Spleen (tissue), 11 donors: ENCODE measurements around the gene AAK1. TPM values are rescaled to one million over a fixed set of nuclear protein-coding genes. Genes with fewer than 3 reads are reported as not detected.
A peak's percentile ranks its signal among the peaks of the same experiment; 100 is the strongest.

Source experiments
- DNase-seq: peaks from one replicate; pipeline ENCODE4 v3.0.0-alpha.2; 2020
- H3K27ac ChIP-seq, 8 donors: fragments of 200-600 bp; sonication (generic) in 7 of 8; 1 replicate in 4 of 8; 2 replicates in 4 of 8; pipeline versions ENCODE4 v1.5.0 to v1.8.0; 2016 to 2021; ENCODE audit warnings: inconsistent platforms in 4 of 8, mild to moderate bottlenecking in 4 of 8, moderate library complexity in 1 of 8
- H3K27me3 ChIP-seq, 7 donors: fragments of 200-600 bp; sonication (generic) in 6 of 7; replicated peaks in 1 of 7; 1 replicate in 4 of 7; 2 replicates in 3 of 7; pipeline versions ENCODE4 v1.5.0 to v1.8.0; 2016 to 2021; ENCODE audit warnings: inconsistent platforms in 3 of 7, mild to moderate bottlenecking in 1 of 7
- H3K36me3 ChIP-seq, 6 donors: fragments of 200-600 bp; sonication (generic) in 5 of 6; 1 replicate in 4 of 6; 2 replicates in 2 of 6; pipeline versions ENCODE4 v1.5.0 to v1.8.0; 2016 to 2021; ENCODE audit warnings: inconsistent platforms in 2 of 6
- H3K4me1 ChIP-seq, 6 donors: fragments of 200-600 bp; sonication (generic) in 5 of 6; 1 replicate in 3 of 6; 2 replicates in 3 of 6; pipeline versions ENCODE4 v1.5.0 to v1.8.0; 2016 to 2021; ENCODE audit warnings: inconsistent platforms in 3 of 6
- H3K4me3 ChIP-seq, 8 donors: fragments of 200-600 bp; sonication (generic) in 7 of 8; 1 replicate in 4 of 8; 2 replicates in 4 of 8; pipeline versions ENCODE4 v1.5.0 to v1.8.0; 2016 to 2021; ENCODE audit warnings: inconsistent platforms in 4 of 8, mild to moderate bottlenecking in 4 of 8, moderate library complexity in 2 of 8
- H3K9me3 ChIP-seq, 8 donors: fragments of 200-600 bp; sonication (generic) in 7 of 8; 1 replicate in 4 of 8; 2 replicates in 4 of 8; pipeline versions ENCODE4 v1.5.0 to v1.8.0; 2016 to 2021; ENCODE audit warnings: inconsistent platforms in 4 of 8
- CTCF ChIP-seq, 11 experiments: fragments of 200-600 bp in 7 of 11; fragments of 450-650 bp in 4 of 11; sonication (generic) in 4 of 11; IDR thresholded peaks in 8 of 11; conservative IDR thresholded peaks in 3 of 11; 1 replicate in 7 of 11; 2 replicates in 4 of 11; pipeline versions ENCODE4 v1.4.0 to v1.8.0; 2016 to 2021; ENCODE audit warnings: antibody characterized with exemption in 11 of 11, inconsistent platforms in 4 of 11, mild to moderate bottlenecking in 1 of 11
- POLR2A ChIP-seq, 3 donors: fragments of 450-650 bp; IDR thresholded peaks; one replicate each; pipeline ENCODE4 v1.5.1; 2017; ENCODE audit warnings: antibody characterized with exemption in 3 of 3, mild to moderate bottlenecking in 1 of 3
- POLR2AphosphoS5 ChIP-seq, 3 donors: sonication (generic); formaldehyde crosslinking; IDR thresholded peaks; one replicate each; pipeline ENCODE4 v1.5.1; 2017; ENCODE audit warnings: antibody characterized with exemption in 3 of 3
- WGBS, 5 donors: extraction: QIAGEN DNeasy Blood & Tissue Kit in 3 of 5; methylation state at CpG; one replicate each; pipeline versions ENCODE4 v1.1.5 to v1.1.7; 2013 to 2018; 5-methylcytosine and 5-hydroxymethylcytosine counted together
- intact Hi-C: fragments of 100-400 bp; cut with DNase I; formaldehyde crosslinking; loops from one replicate; pipeline ENCODE4 v1.15.0; 2023; ENCODE audit warnings: low total_unique reads
- polyA plus RNA-seq, 3 donors: library from polyadenylated mRNA; stranded (reverse); fragments of 200-250 nt; gene quantifications; one replicate each; pipeline ENCODE4 v1.2.1, GENCODE V29; 2013
- total RNA-seq, 7 donors: library from RNA; depleted of rRNA in 3 of 7; stranded (reverse); fragments of >200 nt in 3 of 7; fragmentation: NEBNext Ultra II Directional in 4 of 7; extraction: Animal tissue kit (Norgen Biotek cat#: 25700) in 4 of 7; gene quantifications; one replicate each; pipeline versions ENCODE4 v1.1.0 to v1.2.1, GENCODE V29; 2016 to 2021
- donor health status: healthy with polysubstance abuse.
- donor health status: DM: no; HTN: no; CAD: no; lungs with moderate emphysema.
- donor health status: DM: no; HTN: no; CAD: no.
- donor health status: Bipolar disorder and iron deficiency.
- donor health status: healthy.
- donor health status: DM: no; HTN: no; CAD: no.
- donor health status: DM: yes; HTN: yes; CAD: no.

Gene AAK1
- total and polyA plus RNA-seq, 10 donors, result 8.3 to 95.1 (median 69.1) TPM

GRCh38 chr2:69689466-69689865 is 45.9 kb upstream of the AAK1 start:
- Histone ChIP-seq H3K27me3 (peaks cover 0 to 5% (median 0%) of the 10 kb centered on the region in 7 donors), H3K4me1 (peaks cover 0 to 59% (median 27%) of the 10 kb centered on the region in 6 donors), H3K36me3 (no peaks in the 10 kb centered on the region), H3K4me3 (no peak overlapping the region), H3K9me3 (no peaks in the 10 kb centered on the region), H3K27ac (peak overlapping the region in 4 of 8 donors; percentile 11 to 47 (median 32))
- no peak for DNase-seq
- intact Hi-C loops, result no loop called here
- 16 to 24% (median 22%) methylated on average over 3 of the region's 3 CpGs for WGBS, 5 donors
- TF ChIP-seq POLR2AphosphoS5 (IDR thresholded peaks at IDR 0.05) (no peak), POLR2A (IDR thresholded peaks at IDR 0.05) (no peak), CTCF (IDR thresholded peaks at IDR 0.05 in 8 of 11, conservative IDR thresholded peaks at IDR 0.05 in 3 of 11) (no peak)

DNA sequence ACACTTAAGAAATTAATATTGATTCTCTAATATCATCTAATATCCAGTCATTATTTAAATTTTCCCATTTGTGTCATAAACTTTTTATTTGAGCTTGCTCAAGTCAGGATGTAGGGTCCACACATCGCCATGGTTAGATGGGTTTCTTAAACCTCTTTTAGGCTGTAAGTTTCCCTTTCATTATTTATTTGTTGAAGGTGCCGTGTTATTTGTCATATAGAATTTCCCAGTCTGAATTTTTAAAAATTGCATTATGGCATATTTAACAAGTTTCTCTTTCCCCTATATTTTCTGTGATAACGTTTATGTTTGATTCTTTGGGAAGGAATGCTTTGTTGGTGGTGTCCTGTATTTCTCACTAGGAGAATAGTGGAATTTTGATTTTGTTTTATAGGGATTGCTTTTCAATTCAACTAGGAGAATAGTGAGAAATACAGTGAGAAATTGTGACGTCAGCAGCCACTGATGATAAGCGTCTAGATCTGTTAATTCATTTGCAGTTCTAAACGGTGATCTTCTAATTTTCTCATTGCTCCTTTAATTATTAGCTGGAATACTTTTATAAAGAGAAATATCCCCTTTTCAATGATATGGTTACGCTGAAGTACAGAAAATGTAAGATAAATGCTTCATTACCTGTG is 44.6 kb upstream of the AAK1 start:
- no peak for DNase-seq
- WGBS, 5 donors, result 84 to 92% (median 91%) methylated on average over 7 of the region's 7 CpGs
- no peak overlapping the region for H3K27ac ChIP-seq
- peaks cover 5 to 60% (median 25%) of the 10 kb centered on the region in 6 donors for H3K4me1 ChIP-seq
- peaks cover 0 to 5% (median 0%) of the 10 kb centered on the region in 7 donors for H3K27me3 ChIP-seq
- no peak overlapping the region for H3K4me3 ChIP-seq
- TF ChIP-seq CTCF (IDR thresholded peaks at IDR 0.05 in 8 of 11, conservative IDR thresholded peaks at IDR 0.05 in 3 of 11) (no peak), POLR2A (IDR thresholded peaks at IDR 0.05) (no peak), POLR2AphosphoS5 (IDR thresholded peaks at IDR 0.05) (no peak)
- intact Hi-C loops, result no loop called here
- no peaks in the 10 kb centered on the region for H3K36me3 ChIP-seq
- H3K9me3 ChIP-seq, result no peaks in the 10 kb centered on the region

- 88 to 98% (median 96%) methylated on average over 5 of the region's 5 CpGs for WGBS, 5 donors
- H3K27me3 ChIP-seq, result peaks cover 0 to 5% (median 0%) of the 10 kb centered on the region in 7 donors
- H3K27ac ChIP-seq, result no peak overlapping the region
- no peak overlapping the region for H3K4me3 ChIP-seq
- peaks cover 9 to 57% (median 22%) of the 10 kb centered on the region in 6 donors for H3K4me1 ChIP-seq
- intact Hi-C loops, result no loop called here
- H3K36me3 ChIP-seq, result no peaks in the 10 kb centered on the region
- no peaks in the 10 kb centered on the region for H3K9me3 ChIP-seq
- DNase-seq, result no peak
- TF ChIP-seq CTCF (IDR thresholded peaks at IDR 0.05 in 8 of 11, conservative IDR thresholded peaks at IDR 0.05 in 3 of 11) (no peak), POLR2A (IDR thresholded peaks at IDR 0.05) (no peak), POLR2AphosphoS5 (IDR thresholded peaks at IDR 0.05) (no peak)
Observed at GRCh38 chr2:69686813-69687212, 43.3 kb upstream of the AAK1 start.

DNA sequence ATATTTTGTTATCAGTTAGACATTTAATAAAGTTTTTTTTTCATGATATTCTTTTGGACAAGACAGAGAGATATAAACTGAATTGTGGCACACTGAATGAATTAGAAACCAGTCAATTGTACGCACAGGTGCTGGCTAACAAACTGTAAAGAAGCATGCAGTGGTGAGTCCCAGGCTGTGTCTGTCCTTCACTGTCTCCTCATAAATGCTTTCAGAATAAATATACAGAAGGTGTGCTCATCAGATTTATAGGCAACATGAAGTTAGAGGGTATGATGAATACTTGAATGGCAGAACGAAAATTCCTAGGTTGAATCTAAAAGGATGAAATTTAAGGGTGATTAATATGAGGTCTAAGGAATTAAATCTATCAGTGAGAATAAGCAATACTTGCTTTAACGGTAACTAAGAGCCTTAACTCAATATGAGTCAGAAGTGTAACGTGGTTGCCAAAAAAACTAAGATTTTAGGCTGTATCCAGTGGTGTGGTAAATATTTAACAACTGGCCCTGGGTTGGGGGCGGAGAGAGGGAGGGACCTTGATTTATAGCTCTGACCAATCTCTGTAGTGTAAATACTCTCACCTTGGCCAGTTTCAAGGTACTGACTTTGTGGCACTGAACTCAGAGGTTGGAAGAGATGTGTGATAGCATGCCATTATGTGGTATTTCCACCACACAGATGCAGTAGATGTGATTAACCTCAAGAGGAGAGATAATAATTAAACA is 41.9 kb upstream of the AAK1 start:
- peaks cover 0 to 5% (median 0%) of the 10 kb centered on the region in 7 donors for H3K27me3 ChIP-seq
- 82 to 87% (median 84%) methylated on average over 5 of the region's 5 CpGs for WGBS, 5 donors
- no peaks in the 10 kb centered on the region for H3K9me3 ChIP-seq
- H3K36me3 ChIP-seq, result no peaks in the 10 kb centered on the region
- no peak for DNase-seq
- no peak overlapping the region for H3K4me3 ChIP-seq
- no peak for TF ChIP-seq CTCF (IDR thresholded peaks at IDR 0.05 in 8 of 11, conservative IDR thresholded peaks at IDR 0.05 in 3 of 11)
- no peak for TF ChIP-seq POLR2A (IDR thresholded peaks at IDR 0.05)
- TF ChIP-seq POLR2AphosphoS5 (IDR thresholded peaks at IDR 0.05), result no peak
- intact Hi-C loops, result no loop called here
- H3K4me1 ChIP-seq, result peaks cover 9 to 54% (median 24%) of the 10 kb centered on the region in 6 donors
- H3K27ac ChIP-seq, result no peak overlapping the region
